ENCODE results near the gene PCED1A. TPM values are rescaled to one million over a fixed set of nuclear protein-coding genes. Genes with fewer than 3 reads are reported as not detected.

Gene PCED1A
- total and polyA plus RNA-seq, 2 of the 13 experiments (the other 11 are each of a cell fraction or from before 2014, with no cell fraction given), result 40.1 to 84.2 TPM

- TF ChIP-seq, protein P1, sequence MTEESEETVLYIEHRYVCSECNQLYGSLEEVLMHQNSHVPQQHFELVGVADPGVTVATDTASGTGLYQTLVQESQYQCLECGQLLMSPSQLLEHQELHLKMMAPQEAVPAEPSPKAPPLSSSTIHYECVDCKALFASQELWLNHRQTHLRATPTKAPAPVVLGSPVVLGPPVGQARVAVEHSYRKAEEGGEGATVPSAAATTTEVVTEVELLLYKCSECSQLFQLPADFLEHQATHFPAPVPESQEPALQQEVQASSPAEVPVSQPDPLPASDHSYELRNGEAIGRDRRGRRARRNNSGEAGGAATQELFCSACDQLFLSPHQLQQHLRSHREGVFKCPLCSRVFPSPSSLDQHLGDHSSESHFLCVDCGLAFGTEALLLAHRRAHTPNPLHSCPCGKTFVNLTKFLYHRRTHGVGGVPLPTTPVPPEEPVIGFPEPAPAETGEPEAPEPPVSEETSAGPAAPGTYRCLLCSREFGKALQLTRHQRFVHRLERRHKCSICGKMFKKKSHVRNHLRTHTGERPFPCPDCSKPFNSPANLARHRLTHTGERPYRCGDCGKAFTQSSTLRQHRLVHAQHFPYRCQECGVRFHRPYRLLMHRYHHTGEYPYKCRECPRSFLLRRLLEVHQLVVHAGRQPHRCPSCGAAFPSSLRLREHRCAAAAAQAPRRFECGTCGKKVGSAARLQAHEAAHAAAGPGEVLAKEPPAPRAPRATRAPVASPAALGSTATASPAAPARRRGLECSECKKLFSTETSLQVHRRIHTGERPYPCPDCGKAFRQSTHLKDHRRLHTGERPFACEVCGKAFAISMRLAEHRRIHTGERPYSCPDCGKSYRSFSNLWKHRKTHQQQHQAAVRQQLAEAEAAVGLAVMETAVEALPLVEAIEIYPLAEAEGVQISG (CRISPR knock-in tag; IDR thresholded peaks at IDR 0.05), result peak; percentile 80; the same call in 1 of the 2 replicates
- 0 out of 2 replicates have a peak, but pooled peaks have one; percentile 6 for TF ChIP-seq HBP1 (CRISPR knock-in tag; IDR thresholded peaks at IDR 0.05; ENCODE audit: low read depth)
- TF ChIP-seq, protein P2, sequence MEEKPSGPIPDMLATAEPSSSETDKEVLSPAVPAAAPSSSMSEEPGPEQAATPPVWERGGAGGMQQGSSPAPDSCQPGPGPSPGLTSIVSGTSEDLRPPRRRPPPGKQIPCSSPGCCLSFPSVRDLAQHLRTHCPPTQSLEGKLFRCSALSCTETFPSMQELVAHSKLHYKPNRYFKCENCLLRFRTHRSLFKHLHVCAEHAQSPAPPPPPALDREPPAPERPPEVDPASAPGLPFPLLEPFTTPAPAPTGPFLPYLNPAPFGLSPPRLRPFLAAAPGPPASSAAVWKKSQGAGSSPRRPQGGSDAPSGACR (CRISPR knock-in tag; IDR thresholded peaks at IDR 0.05), result 0 out of 2 replicates have a peak, but pooled peaks have one; percentile 35
- no peak for TF ChIP-seq ZNF235 (CRISPR knock-in tag; IDR thresholded peaks at IDR 0.05; ENCODE audit: borderline replicate concordance)
- TF ChIP-seq, protein P3, sequence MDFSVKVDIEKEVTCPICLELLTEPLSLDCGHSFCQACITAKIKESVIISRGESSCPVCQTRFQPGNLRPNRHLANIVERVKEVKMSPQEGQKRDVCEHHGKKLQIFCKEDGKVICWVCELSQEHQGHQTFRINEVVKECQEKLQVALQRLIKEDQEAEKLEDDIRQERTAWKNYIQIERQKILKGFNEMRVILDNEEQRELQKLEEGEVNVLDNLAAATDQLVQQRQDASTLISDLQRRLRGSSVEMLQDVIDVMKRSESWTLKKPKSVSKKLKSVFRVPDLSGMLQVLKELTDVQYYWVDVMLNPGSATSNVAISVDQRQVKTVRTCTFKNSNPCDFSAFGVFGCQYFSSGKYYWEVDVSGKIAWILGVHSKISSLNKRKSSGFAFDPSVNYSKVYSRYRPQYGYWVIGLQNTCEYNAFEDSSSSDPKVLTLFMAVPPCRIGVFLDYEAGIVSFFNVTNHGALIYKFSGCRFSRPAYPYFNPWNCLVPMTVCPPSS (IDR thresholded peaks at IDR 0.05), result no peak
- peak; percentile 96 for TF ChIP-seq NCOA1 (CRISPR knock-in tag; IDR thresholded peaks at IDR 0.05)
- TF ChIP-seq ZNF782 (CRISPR knock-in tag; IDR thresholded peaks at IDR 0.05; ENCODE audit: borderline replicate concordance), result no peak
- TF ChIP-seq NFKB2 (CRISPR knock-in tag; IDR thresholded peaks at IDR 0.05; ENCODE audit: borderline replicate concordance), result peak; percentile 21; the same call in 1 of the 2 replicates
- no peak for TF ChIP-seq RFX1 (IDR thresholded peaks at IDR 0.05)
- peak; percentile 83; the same call in 1 of the 2 replicates for TF ChIP-seq ZNF598 (CRISPR knock-in tag; IDR thresholded peaks at IDR 0.05; ENCODE audit: borderline replicate concordance)
- 0 out of 2 replicates have a peak, but pooled peaks have one; percentile 42 for TF ChIP-seq AHR (CRISPR knock-in tag; IDR thresholded peaks at IDR 0.05)
- TF ChIP-seq HNRNPK (IDR thresholded peaks at IDR 0.05; ENCODE audit: low read depth, low read length, poor library complexity, severe bottlenecking), result peak; percentile 86
- peak; percentile 64 for TF ChIP-seq NCOA2 (CRISPR knock-in tag; IDR thresholded peaks at IDR 0.05)
- TF ChIP-seq SMARCC2 (IDR thresholded peaks at IDR 0.05), result no peak
- peak; percentile 99 for TF ChIP-seq CHD4 (IDR thresholded peaks at IDR 0.05; ENCODE audit: borderline replicate concordance, low read length)
- no peak for TF ChIP-seq MTA3 (CRISPR knock-in tag; IDR thresholded peaks at IDR 0.05)
- no peak for TF ChIP-seq ZNF33B (CRISPR knock-in tag; IDR thresholded peaks at IDR 0.05)
- TF ChIP-seq ZMYM4 (CRISPR knock-in tag; IDR thresholded peaks at IDR 0.05), result peak; percentile 79
- TF ChIP-seq, protein P4, sequence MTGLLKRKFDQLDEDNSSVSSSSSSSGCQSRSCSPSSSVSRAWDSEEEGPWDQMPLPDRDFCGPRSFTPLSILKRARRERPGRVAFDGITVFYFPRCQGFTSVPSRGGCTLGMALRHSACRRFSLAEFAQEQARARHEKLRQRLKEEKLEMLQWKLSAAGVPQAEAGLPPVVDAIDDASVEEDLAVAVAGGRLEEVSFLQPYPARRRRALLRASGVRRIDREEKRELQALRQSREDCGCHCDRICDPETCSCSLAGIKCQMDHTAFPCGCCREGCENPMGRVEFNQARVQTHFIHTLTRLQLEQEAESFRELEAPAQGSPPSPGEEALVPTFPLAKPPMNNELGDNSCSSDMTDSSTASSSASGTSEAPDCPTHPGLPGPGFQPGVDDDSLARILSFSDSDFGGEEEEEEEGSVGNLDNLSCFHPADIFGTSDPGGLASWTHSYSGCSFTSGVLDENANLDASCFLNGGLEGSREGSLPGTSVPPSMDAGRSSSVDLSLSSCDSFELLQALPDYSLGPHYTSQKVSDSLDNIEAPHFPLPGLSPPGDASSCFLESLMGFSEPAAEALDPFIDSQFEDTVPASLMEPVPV (CRISPR knock-in tag; IDR thresholded peaks at IDR 0.05), result peak; percentile 82; the same call in 1 of the 2 replicates
- TF ChIP-seq E2F5 (CRISPR knock-in tag; conservative IDR thresholded peaks at IDR 0.05), result peak; percentile 73
- TF ChIP-seq MED1 (CRISPR knock-in tag; IDR thresholded peaks at IDR 0.05), result peak; percentile 54; the same call in 1 of the 2 replicates
These were observed 32.7 kb upstream of the PCED1A start, which contains the start of gene PTPRA (continued) for GRCh38 chr20:2873010-2873746.

Data from HepG2 (cell line).